Activated effector memory CD4-positive, alpha-beta T cell treated with anti-CD3 and anti-CD28 coated beads, Interleukin-2, amount 50 U/mL, for 16 hours (primary cell): Measurements from ENCODE around the gene CCDC180.
"Not testable (repeated sequence)": the region's sequence is repeated elsewhere in the genome, so short reads cannot be mapped to it uniquely, and the experiment has no call there.

Experiments
- DNase-seq: peaks from one replicate; pipeline ENCODE4 v3.0.0-alpha.2; 2020

Gene CCDC180

DNA sequence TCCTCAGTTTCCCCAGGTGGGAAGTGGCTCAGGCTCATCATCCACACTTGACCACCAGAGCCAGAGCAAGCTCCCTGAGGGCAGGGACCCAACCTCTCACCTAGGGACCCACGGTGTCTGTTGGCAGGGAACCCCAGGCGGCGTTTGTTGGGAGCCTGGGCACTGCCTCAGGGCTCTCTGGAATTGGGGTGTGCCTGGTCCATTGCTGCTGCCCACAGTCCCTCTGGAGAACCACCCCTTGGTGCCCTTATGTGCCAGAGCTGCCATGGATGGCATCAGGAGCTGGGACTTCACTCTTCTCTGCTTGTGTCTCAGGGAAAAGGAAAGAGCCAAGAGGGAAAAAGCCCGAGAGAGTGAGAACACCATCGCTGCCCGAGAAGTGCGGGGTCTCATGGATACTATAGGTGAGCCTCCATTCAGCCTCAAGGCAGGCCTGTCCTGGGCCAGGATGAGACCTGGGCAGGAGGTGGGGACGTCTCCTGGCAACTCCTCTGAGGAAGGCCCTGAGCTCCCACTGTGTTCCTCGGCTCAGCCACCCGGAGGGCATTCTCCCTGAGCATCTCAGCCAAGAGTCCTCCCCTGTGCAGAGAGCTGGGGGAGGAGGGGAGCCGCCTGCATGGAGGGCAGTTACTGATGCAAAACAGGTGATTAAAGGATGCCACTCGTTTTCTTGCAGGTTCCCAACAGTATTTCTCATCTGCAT is 4.5 kb downstream of the CCDC180 start:
- no peak for DNase-seq

DNA sequence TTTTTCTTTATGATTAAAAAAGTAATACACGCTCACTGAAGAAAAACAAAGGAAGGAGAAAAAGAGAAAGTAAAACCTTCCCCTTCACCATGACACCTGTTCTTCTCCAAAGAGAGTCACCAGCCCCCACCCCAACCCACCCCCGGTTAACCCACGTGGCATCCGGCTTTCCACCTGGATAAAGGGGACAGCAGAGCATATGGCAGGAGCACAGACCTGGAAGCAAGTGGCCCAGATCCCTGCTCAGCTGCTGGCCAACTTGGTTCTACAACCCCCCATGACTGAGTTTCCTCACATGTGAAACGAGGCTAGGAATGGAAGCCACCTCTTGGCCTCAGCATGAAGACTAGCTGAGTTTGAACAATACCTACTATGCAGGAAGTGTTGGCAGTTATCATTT is 5.1 kb downstream of the CCDC180 start:
- DNase-seq = no peak

DNA sequence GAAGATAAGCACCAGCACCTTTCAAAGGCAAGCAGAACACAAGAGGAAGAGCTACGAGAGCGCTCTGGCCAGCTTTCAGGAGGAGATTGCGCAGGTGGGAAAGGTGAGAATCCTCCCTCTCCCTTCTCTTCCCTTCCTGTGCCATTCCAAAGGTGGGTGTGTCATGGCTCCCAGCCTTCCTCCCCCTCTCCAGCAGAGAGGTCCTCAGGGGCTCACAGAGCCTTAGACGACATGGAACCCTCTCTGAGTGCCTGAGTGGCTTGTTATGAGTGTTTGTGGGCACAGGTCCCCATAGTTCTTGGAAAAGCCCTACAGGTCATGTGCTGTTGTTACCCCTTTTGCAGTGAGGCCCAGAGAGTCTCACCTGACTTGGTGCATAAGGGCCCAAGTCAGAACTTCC is 5.8 kb downstream of the CCDC180 start:
- DNase-seq = no peak

- DNase-seq = no peak
Measured at GRCh38 chr9:97313746-97314145, 6.3 kb downstream of the CCDC180 start.

DNA sequence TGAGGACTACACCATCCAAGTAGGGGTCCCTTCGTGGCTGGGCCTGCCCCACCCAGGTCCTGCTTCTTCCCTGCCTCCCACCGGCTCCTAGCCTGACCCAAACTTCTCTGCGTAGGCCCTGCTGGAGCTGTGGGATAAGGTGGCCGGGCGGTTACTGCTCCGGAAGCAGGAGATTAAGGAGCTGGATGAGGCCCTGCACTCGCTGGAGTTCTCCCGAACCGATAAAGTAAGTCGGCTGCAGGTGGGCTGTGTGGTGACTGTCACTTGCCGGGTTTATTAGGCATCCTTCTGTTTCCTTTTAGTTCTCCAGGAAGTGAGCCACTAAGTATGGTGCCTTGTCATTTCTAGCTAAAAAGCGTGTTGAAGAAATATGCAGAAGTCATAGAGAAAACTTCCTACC is 7.0 kb downstream of the CCDC180 start:
- no peak for DNase-seq

- no peak for DNase-seq
Measured at GRCh38 chr9:97315550-97315949, 8.1 kb downstream of the CCDC180 start.

GRCh38 chr9:97316904-97317303 is 9.4 kb downstream of the CCDC180 start:
- DNase-seq = no peak

- no peak for DNase-seq
Measured at GRCh38 chr9:97318433-97318832, 11.0 kb downstream of the CCDC180 start.

- no peak for DNase-seq
Measured at GRCh38 chr9:97319395-97319794, 11.9 kb downstream of the CCDC180 start.

GRCh38 chr9:97320080-97320642 is 12.7 kb downstream of the CCDC180 start:
- DNase-seq = no peak

DNA sequence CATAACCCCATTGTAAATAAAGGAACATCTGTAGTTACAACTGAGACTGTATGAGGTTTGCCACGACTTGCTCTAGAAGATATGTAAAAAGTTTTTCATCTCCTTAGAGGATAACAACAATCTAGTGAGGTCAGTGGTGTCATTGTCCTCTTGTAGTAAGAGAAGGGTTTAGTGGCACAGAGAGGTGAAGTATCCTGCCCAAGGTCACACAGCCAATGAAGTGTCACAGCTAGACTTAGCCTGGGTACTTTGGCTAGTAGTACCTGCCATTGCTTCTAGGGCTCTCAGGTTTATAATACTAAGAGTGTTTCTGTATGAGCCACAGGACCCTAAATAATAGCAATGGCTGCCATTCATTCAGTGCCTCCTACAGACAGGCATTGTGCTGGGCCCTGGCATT is 13.8 kb downstream of the CCDC180 start:
- no peak for DNase-seq

DNA sequence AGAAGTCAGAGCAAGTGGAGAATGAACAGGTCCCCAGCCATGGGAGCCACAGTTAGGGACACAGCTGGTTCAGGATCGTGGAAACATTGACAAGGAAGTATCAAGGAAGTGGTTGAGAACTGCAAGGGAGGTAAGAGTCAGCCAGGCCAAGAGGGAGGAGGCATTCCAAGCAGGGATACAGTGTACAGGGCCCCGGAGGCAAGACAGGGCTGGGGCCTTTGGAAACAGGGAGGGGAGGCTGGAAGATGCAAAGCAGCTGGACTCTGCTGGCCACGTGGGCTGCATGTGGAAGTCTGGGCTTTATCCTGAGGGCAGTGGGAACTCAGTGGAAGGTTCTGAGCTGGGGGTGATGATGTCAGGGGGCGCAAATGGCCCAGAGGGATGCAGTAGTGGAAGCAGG is 14.2 kb downstream of the CCDC180 start:
- no peak for DNase-seq

DNA sequence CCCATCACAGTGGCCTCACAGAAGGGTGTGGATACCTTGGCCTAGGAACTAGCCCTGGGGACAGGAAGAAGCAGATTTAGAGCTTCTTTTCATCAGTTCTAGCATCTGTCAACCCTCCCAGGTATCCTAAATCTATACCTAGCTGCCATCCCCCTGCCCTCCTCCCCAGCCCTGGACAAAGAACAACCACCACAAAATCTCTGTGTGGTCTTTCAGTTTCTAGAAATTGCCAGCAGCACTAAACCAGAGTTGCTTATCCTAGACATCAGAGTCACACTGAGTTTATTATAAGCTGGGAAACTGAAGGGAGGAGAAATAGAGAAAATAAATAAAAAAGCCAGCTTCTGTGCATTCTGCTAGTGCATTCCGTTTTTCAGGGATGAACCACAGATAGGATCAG is 14.6 kb downstream of the CCDC180 start:
- DNase-seq = no peak

GRCh38 chr9:97324954-97325353 is 17.5 kb downstream of the CCDC180 start:
- DNase-seq = no peak

DNA sequence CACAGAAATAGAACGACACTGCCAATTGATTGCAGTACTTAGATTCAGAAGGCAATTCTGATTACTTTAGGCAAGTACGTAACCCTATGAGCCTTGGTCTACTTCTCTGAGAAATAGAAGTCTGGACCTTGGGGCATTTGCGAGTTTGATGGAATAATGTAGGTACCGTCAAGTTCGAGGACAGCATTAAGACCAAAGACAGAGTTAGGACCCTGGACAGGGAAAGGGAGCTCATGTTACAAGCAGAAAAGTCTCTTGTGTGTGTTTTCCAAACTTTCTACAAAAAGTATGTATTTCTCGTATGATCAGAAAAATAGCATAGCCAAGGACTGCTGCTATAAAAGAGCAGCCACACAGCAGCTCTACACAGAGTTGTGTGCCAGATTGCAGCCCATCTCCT is 20.1 kb downstream of the CCDC180 start:
- no peak for DNase-seq

DNA sequence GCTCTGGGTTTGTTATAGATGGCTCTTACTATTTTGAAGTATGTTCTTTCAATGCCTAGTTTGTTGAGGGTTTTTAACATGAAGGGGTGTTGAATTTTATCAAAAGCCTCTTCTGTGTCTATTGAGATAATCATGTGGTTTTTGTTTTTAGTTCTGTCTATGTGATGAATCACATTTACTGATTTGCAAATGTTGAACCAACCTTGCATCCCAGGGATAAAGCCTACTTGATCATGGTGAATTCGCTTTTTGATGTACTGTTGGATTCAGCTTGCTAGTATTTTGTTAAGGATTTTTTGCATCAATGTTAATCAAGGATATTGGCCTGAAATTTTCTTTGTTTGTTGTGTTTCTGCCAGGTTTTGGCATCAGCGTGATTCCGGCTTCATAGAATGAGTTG is 25.5 kb downstream of the CCDC180 start:
- DNase-seq = no peak

GRCh38 chr9:97335622-97336021 is 28.2 kb downstream of the CCDC180 start:
- not testable (repeated sequence) for DNase-seq

DNA sequence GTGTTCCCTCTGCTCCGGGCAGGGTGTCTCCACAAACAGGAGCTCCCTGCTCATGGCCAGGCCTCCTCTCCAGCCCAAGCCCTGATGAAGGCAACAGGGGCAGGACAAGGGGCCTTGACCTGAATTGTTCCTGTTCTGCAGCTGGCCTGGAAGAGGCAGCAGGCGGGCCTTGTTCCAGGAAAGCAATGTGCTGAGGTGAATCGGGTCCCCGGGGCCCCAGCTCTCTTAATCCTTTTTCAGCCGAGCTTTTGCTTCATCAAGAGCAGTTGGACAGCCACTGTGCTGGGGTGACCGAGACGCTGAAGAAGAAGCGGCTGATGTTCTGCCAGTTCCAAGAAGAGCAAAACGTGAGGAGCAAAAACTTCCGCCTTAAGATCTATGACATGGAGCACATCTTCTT is 41.4 kb downstream of the CCDC180 start:
- DNase-seq = no peak

GRCh38 chr9:97349400-97349799 is 41.9 kb downstream of the CCDC180 start:
- DNase-seq = no peak

- no peak for DNase-seq
Measured at GRCh38 chr9:97354637-97355036, 47.2 kb downstream of the CCDC180 start.

DNA sequence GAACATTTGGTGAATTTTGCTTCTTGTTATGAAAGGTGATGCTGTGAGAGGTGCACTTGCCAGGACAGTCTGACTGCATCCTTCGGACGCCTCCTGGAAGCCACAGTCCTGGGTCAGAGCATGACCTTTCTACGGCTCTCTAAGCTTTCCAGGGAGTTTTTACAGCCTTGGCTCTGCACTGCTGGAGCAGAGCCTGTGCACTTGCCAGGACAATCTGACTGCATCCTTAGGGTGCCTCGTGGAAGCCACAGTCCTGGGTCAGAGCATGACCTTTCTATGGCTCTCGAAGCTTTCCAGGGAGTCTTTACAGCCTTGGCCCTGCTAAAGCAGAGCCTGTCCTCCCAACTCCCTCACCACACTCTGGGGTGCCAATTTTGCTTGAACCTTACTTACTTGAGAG is 49.6 kb downstream of the CCDC180 start:
- DNase-seq = no peak
